HL-60 (cell line): Measurements from ENCODE around the gene CALML6.

Experiments used
- DNase-seq, 2 experiments: peaks; one replicate each; pipeline ENCODE4 v3.0.0-alpha.2; 2010 to 2020; ENCODE audit warnings: low read depth in 1 of 2, low spot score in 1 of 2
- H3K27ac ChIP-seq: fragments of 250-450 bp; sonication (Bioruptor Pico); replicated peaks from 2 replicates; pipeline ENCODE4 v1.5.1; 2020; ENCODE audit warnings: mild to moderate bottlenecking, moderate library complexity
- H3K27me3 ChIP-seq: fragments of 250-450 bp; sonication (Bioruptor Pico); 2 replicates; pipeline ENCODE4 v1.5.1; 2021; ENCODE audit warnings: mild to moderate bottlenecking, moderate library complexity; ENCODE audit not compliant: insufficient read depth, poor library complexity, severe bottlenecking
- H3K4me3 ChIP-seq: replicated peaks from 2 replicates; pipeline ENCODE4 v1.5.1; 2011; ENCODE audit warnings: mild to moderate bottlenecking, control low read depth, low read length; ENCODE audit not compliant: insufficient read depth
- CTCF ChIP-seq: IDR thresholded peaks from one replicate; pipeline ENCODE4 v1.5.1; 2011; ENCODE audit warnings: low read length, control low read depth, inconsistent platforms; ENCODE audit not compliant: insufficient read depth
- GABPA ChIP-seq: IDR thresholded peaks from 2 replicates; pipeline ENCODE4 v1.6.1; 2012; ENCODE audit warnings: low read depth
- POLR2AphosphoS5 ChIP-seq: IDR thresholded peaks from 2 replicates; pipeline ENCODE4 v1.6.1; 2012; ENCODE audit warnings: low read depth
- REST ChIP-seq: IDR thresholded peaks from 2 replicates; pipeline ENCODE4 v1.6.1; 2012; ENCODE audit warnings: low read depth; ENCODE audit not compliant: insufficient replicate concordance
- SPI1 ChIP-seq: IDR thresholded peaks from 2 replicates; pipeline ENCODE4 v1.6.1; 2012; ENCODE audit warnings: low read depth, mild to moderate bottlenecking, borderline replicate concordance

CALML6 gene

GRCh38 chr1:1954015-1954414, 39.0 kb downstream of the CALML6 start:
- Histone ChIP-seq H3K27ac (no peak overlapping the region), H3K4me3 (no peak overlapping the region), H3K27me3 (peaks cover 4% of the 10 kb centered on the region)
- TF ChIP-seq SPI1 (no peak), POLR2AphosphoS5 (no peak), REST (no peak)
- no peak for DNase-seq

DNA sequence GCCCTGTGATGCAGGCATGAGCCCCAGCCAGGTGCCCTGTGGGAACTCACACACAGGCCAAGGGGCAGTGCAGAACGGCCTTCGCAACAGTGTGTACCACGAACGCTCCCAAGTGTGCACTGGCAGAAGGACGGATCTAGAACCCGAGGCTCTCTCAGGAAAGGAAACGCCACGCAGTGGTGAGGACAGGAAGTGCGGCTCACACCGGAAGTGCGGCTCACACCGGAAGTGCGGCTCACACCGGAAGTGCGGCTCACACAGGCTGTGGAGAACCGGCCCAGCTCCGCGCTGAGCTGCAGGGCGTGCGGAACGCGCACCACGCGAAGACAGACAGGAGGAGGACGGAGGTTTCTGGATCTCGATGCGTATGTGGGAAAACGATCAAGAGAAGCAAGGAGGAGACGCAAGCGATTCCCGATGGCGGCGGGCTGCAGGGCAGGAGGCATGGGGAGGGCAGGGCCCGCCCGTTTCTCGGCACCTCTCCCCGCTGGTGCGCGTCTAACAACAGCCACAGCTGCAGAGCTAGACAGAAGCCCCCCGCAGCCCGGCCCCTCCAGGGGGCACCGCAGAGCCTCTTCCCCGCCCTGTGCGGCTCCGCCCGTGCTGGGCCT, 39.9 kb downstream of the CALML6 start:
- Histone ChIP-seq H3K27me3 (peaks cover 4% of the 10 kb centered on the region), H3K27ac (no peak overlapping the region), H3K4me3 (no peak overlapping the region)
- DNase-seq = no peak
- no peak for TF ChIP-seq REST
- peak; percentile 95 for TF ChIP-seq GABPA

GRCh38 chr1:1955621-1956094, 40.6 kb downstream of the CALML6 start:
- TF ChIP-seq REST (no peak), CTCF (no peak), GABPA (no peak), SPI1 (no peak), POLR2AphosphoS5 (no peak)
- H3K4me3 ChIP-seq = no peak overlapping the region
- peaks cover 4% of the 10 kb centered on the region for H3K27me3 ChIP-seq
- DNase-seq = no peak
- no peak overlapping the region for H3K27ac ChIP-seq

GRCh38 chr1:1956101-1956500, 41.0 kb downstream of the CALML6 start:
- DNase-seq = no peak
- TF ChIP-seq POLR2AphosphoS5 = no peak
- TF ChIP-seq SPI1 = no peak
- TF ChIP-seq GABPA = no peak
- no peak for TF ChIP-seq REST
- TF ChIP-seq CTCF = no peak
- Histone ChIP-seq H3K27me3 (peaks cover 4% of the 10 kb centered on the region), H3K4me3 (no peak overlapping the region), H3K27ac (no peak overlapping the region)
